B cell (primary cell): ENCODE measurements around the gene RAB3D. TPM values are rescaled to one million over a fixed set of nuclear protein-coding genes. Genes with fewer than 3 reads are reported as not detected.

Experiments used
- ATAC-seq: fragments of 200-7000 bp; cut with Tn5 transposase; one replicate; pipeline ENCODE4 v1.10.0; 2021; ENCODE audit warnings: low read depth, mild to moderate bottlenecking, moderate number of reproducible peaks, moderate library complexity
- CTCF ChIA-PET: fragments of 350-600 bp; sonication (Branson Sonifier 250); formaldehyde crosslinking; loops from one replicate; lab custom pipeline; 2021; ENCODE audit warnings: antibody characterized with exemption, inconsistent platforms; lab: Charles Lee
- POLR2A ChIA-PET: fragments of 350-600 bp; sonication (Branson Sonifier 250); formaldehyde crosslinking; loops from one replicate; lab custom pipeline; 2021; ENCODE audit warnings: antibody characterized with exemption; lab: Charles Lee
- DNase-seq: peaks from one replicate; pipeline ENCODE4 v3.0.0; 2013
- H2AFZ ChIP-seq: 2 replicates; pipeline ENCODE4 v1.6.1; 2012; ENCODE audit warnings: mild to moderate bottlenecking, low read depth, low read length; ENCODE audit not compliant: insufficient read depth, poor library complexity, severe bottlenecking
- H3K27ac ChIP-seq, 2 donors: 1 replicate in 1 of 2; 2 replicates in 1 of 2; pipeline ENCODE4 v1.5.1; 2012 to 2013; ENCODE audit warnings: low read length in 2 of 2, mild to moderate bottlenecking in 2 of 2, moderate library complexity in 1 of 2
- H3K27me3 ChIP-seq, 4 experiments: fragments of 200-600 bp in 1 of 4; sonication (generic) in 1 of 4; replicated peaks in 1 of 4; 1 replicate in 2 of 4; 2 replicates in 2 of 4; pipeline versions ENCODE4 v1.6.1 to v1.7.0; 2013 to 2016; ENCODE audit warnings: low read length in 3 of 4, mild to moderate bottlenecking in 2 of 4, mixed read lengths in 1 of 4, moderate library complexity in 1 of 4; ENCODE audit not compliant: insufficient read depth in 4 of 4, control insufficient read depth in 3 of 4; ENCODE audit errors: control extremely low read depth in 1 of 4
- H3K36me3 ChIP-seq, 2 experiments: replicated peaks in 1 of 2; 1 replicate in 1 of 2; 2 replicates in 1 of 2; pipeline versions ENCODE4 v1.6.1 to v1.7.1; 2013; ENCODE audit warnings: low read length in 1 of 2; ENCODE audit not compliant: insufficient read depth in 2 of 2, control insufficient read depth in 1 of 2; ENCODE audit errors: control extremely low read depth in 1 of 2, extremely low read depth in 1 of 2
- H3K4me1 ChIP-seq, 2 donors: fragments of 200-600 bp in 1 of 2; sonication (generic) in 1 of 2; 1 replicate in 1 of 2; 2 replicates in 1 of 2; pipeline versions ENCODE4 v1.5.1 to v1.6.1; 2013 to 2017; ENCODE audit warnings: low read length in 2 of 2; ENCODE audit not compliant: control insufficient read depth in 2 of 2, insufficient read depth in 2 of 2
- H3K4me2 ChIP-seq: replicated peaks from 2 replicates; pipeline ENCODE3; 2012; ENCODE audit warnings: mild to moderate bottlenecking, low read depth, low read length; ENCODE audit not compliant: poor library complexity, severe bottlenecking
- H3K4me3 ChIP-seq, 5 experiments: fragments of 200-600 bp in 1 of 5; sonication (generic) in 1 of 5; 1 replicate in 3 of 5; 2 replicates in 2 of 5; pipeline versions ENCODE4 v1.5.1 to v1.7.0; 2011 to 2016; ENCODE audit warnings: low read length in 4 of 5, mild to moderate bottlenecking in 4 of 5, low read depth in 2 of 5, control low read depth in 1 of 5, moderate library complexity in 1 of 5; ENCODE audit not compliant: insufficient read depth in 1 of 5; ENCODE audit errors: control extremely low read depth in 1 of 5, extremely low read depth in 1 of 5
- H3K79me2 ChIP-seq: fragments of 200-600 bp; sonication (generic); one replicate; pipeline ENCODE4 v1.6.0; 2016; ENCODE audit warnings: low read length; ENCODE audit not compliant: control insufficient read depth, insufficient read depth
- H3K9ac ChIP-seq: fragments of 200-600 bp; sonication (generic); 2 replicates; pipeline ENCODE4 v1.6.1; 2017; ENCODE audit warnings: mild to moderate bottlenecking, low read length, moderate library complexity
- H3K9me3 ChIP-seq, 3 donors: one replicate each; pipeline versions ENCODE4 v1.6.1 to v1.7.1; 2013; ENCODE audit warnings: low read length in 2 of 3; ENCODE audit not compliant: control insufficient read depth in 2 of 3, insufficient read depth in 1 of 3; ENCODE audit errors: control extremely low read depth in 1 of 3
- H4K20me1 ChIP-seq: 2 replicates; pipeline ENCODE4 v1.6.0; 2012; ENCODE audit warnings: mild to moderate bottlenecking, low read length; ENCODE audit not compliant: insufficient read depth, control insufficient read depth, poor library complexity, severe bottlenecking
- H3K27ac Mint-ChIP-seq: one replicate; pipeline ENCODE4 v1.8.0; 2021; ENCODE audit warnings: mixed read lengths
- H3K27me3 Mint-ChIP-seq: one replicate; pipeline ENCODE4 v1.8.0; 2021; ENCODE audit warnings: mixed read lengths
- H3K4me1 Mint-ChIP-seq: one replicate; pipeline ENCODE4 v1.8.0; 2021; ENCODE audit warnings: mixed read lengths
- H3K4me3 Mint-ChIP-seq: one replicate; pipeline ENCODE4 v1.8.0; 2021; ENCODE audit warnings: mixed read lengths
- H3K9me3 Mint-ChIP-seq: one replicate; pipeline ENCODE4 v1.8.0; 2022; ENCODE audit warnings: mixed read lengths; ENCODE audit not compliant: insufficient read depth
- CTCF ChIP-seq: fragments of 200-600 bp; IDR thresholded peaks from one replicate; pipeline ENCODE4 v1.8.0; 2022; ENCODE audit warnings: antibody characterized with exemption, mild to moderate bottlenecking
- WGBS: methylation state at CpG from one replicate; pipeline ENCODE4 v1.1.5; 2013; ENCODE audit warnings: missing lambda C conversion rate; ENCODE audit not compliant: insufficient coverage; 5-methylcytosine and 5-hydroxymethylcytosine counted together
- intact Hi-C: fragments of 100-400 bp; cut with micrococcal nuclease; formaldehyde crosslinking; loops from one replicate; pipeline ENCODE4 v1.10.0; 2022
- polyA plus RNA-seq: library from polyadenylated mRNA; depleted of rRNA; stranded (reverse); fragments of >200 nt; gene quantifications from 2 replicates; pipeline ENCODE4 v1.2.3, GENCODE V29; 2012
- total RNA-seq, 2 donors: library from RNA; stranded (reverse); fragments of 120-200 nt in 1 of 2; gene quantifications; 1 replicate in 1 of 2; 2 replicates in 1 of 2; pipeline versions ENCODE4 v1.2.3 to v1.2.4, GENCODE V29; 2013 to 2022

The RAB3D gene
- total and polyA plus RNA-seq, 2 donors (not counting 1 experiment from before 2014, with no cell fraction given) = 5.3 to 8.9 TPM

GRCh38 chr19:11346104-11346940 lies 6.9 kb upstream of the RAB3D start, which contains the start of the genes CCDC159 and TMEM205:
Gene CCDC159, plus strand, starts transcription at chr19:11346519. Its CDS starts 88 bp downstream, at chr19:11346607.
Gene TMEM205, minus strand, starts transcription at chr19:11346268. Its CDS starts 649 bp downstream, at chr19:11345619.
- Histone ChIP-seq H3K27ac (peak within 1 kb of the TSS; percentile 71 to 86), H3K27me3 (no peaks in the 10 kb centered on the region), H2AFZ (peak within 1 kb of the TSS; percentile 86), H3K9ac (peak within 1 kb of the TSS; percentile 96), H3K4me3 (peak within 1 kb of the TSS; percentile 67 to 97 (median 94)), H3K4me1 (peaks cover 11 to 20% of the 10 kb centered on the region in 2 donors), H3K79me2 (peaks cover 4% of the 10 kb centered on the region), H4K20me1 (no peaks in the 10 kb centered on the region), H3K9me3 (peaks cover 0 to 13% (median 3%) of the 10 kb centered on the region in 3 donors), H3K36me3 (peaks cover 2% of the 10 kb centered on the region in 2 experiments), H3K4me2 (peak within 1 kb of the TSS; percentile 82)
- no peaks in the 10 kb centered on the region for H3K27me3 Mint-ChIP-seq
- H3K4me1 Mint-ChIP-seq = peaks cover 28% of the 10 kb centered on the region
- POLR2A ChIA-PET = interaction anchor here (0.5 to 3.0 kb wide), 4 partner anchors 28 to 1110 kb away, joined by 3 to 23 read pairs (median 4); partner anchors contain the start of gene SWSAP1
- peaks cover 4% of the 10 kb centered on the region for H3K9me3 Mint-ChIP-seq
- peak; percentile 97 for ATAC-seq
- CTCF ChIA-PET = interaction anchor here (0.9 to 1.6 kb wide), 3 partner anchors 35 to 702 kb away, joined by 5 to 10 read pairs (median 6); no protein-coding TSS in a partner anchor
- intact Hi-C loops = loop anchor here (1.0 kb wide), 4 partner anchors 28 to 159 kb away; partner anchors contain the start of genes ODAD3, PRKCSH, SWSAP1 and ZNF653
- under 1% methylated on average over 48 of the region's 50 CpGs for WGBS
- peak within 1 kb of the TSS; percentile 99 for H3K4me3 Mint-ChIP-seq
- peak; percentile 99 for DNase-seq
- H3K27ac Mint-ChIP-seq = peak within 1 kb of the TSS; percentile 96
- no peak for TF ChIP-seq CTCF
